Measurements from ENCODE around the gene SLC35B3. TPM values are rescaled to one million over a fixed set of nuclear protein-coding genes. Genes with fewer than 3 reads are reported as not detected.

Gene SLC35B3
- total and polyA plus RNA-seq, 2 of the 8 experiments (the other 6 are each of a cell fraction or from before 2014, with no cell fraction given): 5.5 to 9.8 TPM

- no peak for TF ChIP-seq CHD7 (IDR thresholded peaks at IDR 0.05; ENCODE audit: insufficient replicate concordance, low read length)
- no peak for TF ChIP-seq NANOG (IDR thresholded peaks at IDR 0.05; ENCODE audit: insufficient read depth, low read depth, low read length, poor library complexity, severe bottlenecking)
- TF ChIP-seq JUND (IDR thresholded peaks at IDR 0.05; ENCODE audit: low read length): no peak
- no peak for TF ChIP-seq RNF2 (IDR thresholded peaks at IDR 0.05; ENCODE audit: borderline replicate concordance, low read depth, low read length, missing control alignments, poor library complexity, severe bottlenecking)
- no peak for TF ChIP-seq RBBP5 (IDR thresholded peaks at IDR 0.05; ENCODE audit: borderline replicate concordance, low read depth, low read length)
- TF ChIP-seq EP300 (IDR thresholded peaks at IDR 0.05; ENCODE audit: borderline replicate concordance in 1 of 2, low read depth in 2 of 2, low read length in 2 of 2): no peak
- TF ChIP-seq SRF (IDR thresholded peaks at IDR 0.05; ENCODE audit: low read depth, low read length): no peak
These were observed 1.6 kb upstream of the SLC35B3 start (continued) for GRCh38 chr6:8436966-8437365.

Measured in H1 (cell line).